HG03558 (cell line): ENCODE results near the gene CNIH4.
A peak's percentile ranks its signal among the peaks of the same experiment; 100 is the strongest.
"Not testable (repeated sequence)": the region's sequence is repeated elsewhere in the genome, so short reads cannot be mapped to it uniquely, and the experiment has no call there.

Experiments
- ATAC-seq: cut with Tn5 transposase; IDR thresholded peaks from one replicate; pipeline ENCODE4 v1.9.1; 2021; ENCODE audit warnings: moderate number of reproducible peaks; ENCODE audit not compliant: unreplicated experiment; ENCODE audit errors: extremely low read depth

The CNIH4 gene

GRCh38 chr1:224356685-224357625, at the start of gene CNIH4:
Gene CNIH4 (plus strand): TSS chr1:224356879. CDS start chr1:224356925, 46 bp downstream.
- peak; percentile 92 for ATAC-seq

GRCh38 chr1:224308064-224308463, 48.6 kb upstream of the CNIH4 start:
- no peak for ATAC-seq

GRCh38 chr1:224311503-224311902, 45.2 kb upstream of the CNIH4 start:
- ATAC-seq, result not testable (repeated sequence)

GRCh38 chr1:224312025-224312424, 44.7 kb upstream of the CNIH4 start:
- ATAC-seq, result no peak

- ATAC-seq, result no peak
Observed at GRCh38 chr1:224317383-224318045, 39.2 kb upstream of the CNIH4 start.

- no peak for ATAC-seq
Observed at GRCh38 chr1:224321706-224322105, 35.0 kb upstream of the CNIH4 start.

GRCh38 chr1:224325959-224326358, 30.7 kb upstream of the CNIH4 start:
- ATAC-seq, result no peak

GRCh38 chr1:224328644-224329043, 28.0 kb upstream of the CNIH4 start:
- no peak for ATAC-seq

- no peak for ATAC-seq
Observed at GRCh38 chr1:224329484-224329841, 27.2 kb upstream of the CNIH4 start.

- peak; percentile 44 for ATAC-seq
Observed at GRCh38 chr1:224329842-224330753, 26.6 kb upstream of the CNIH4 start, which contains the start of gene NVL. Gene NVL (minus strand): TSS chr1:224330172. CDS start chr1:224330127, 45 bp downstream.

- no peak for ATAC-seq
Observed at GRCh38 chr1:224331326-224331725, 25.4 kb upstream of the CNIH4 start.

- ATAC-seq, result no peak
Observed at GRCh38 chr1:224331824-224332223, 24.9 kb upstream of the CNIH4 start.

- ATAC-seq, result peak; percentile 36
Observed at GRCh38 chr1:224333309-224333926, 23.3 kb upstream of the CNIH4 start.

- ATAC-seq, result no peak
Observed at GRCh38 chr1:224333939-224334786, 22.5 kb upstream of the CNIH4 start.

GRCh38 chr1:224338150-224338838, 18.4 kb upstream of the CNIH4 start:
- no peak for ATAC-seq

- ATAC-seq, result no peak
Observed at GRCh38 chr1:224339442-224340033, 17.1 kb upstream of the CNIH4 start.

GRCh38 chr1:224340453-224341384, 16.0 kb upstream of the CNIH4 start:
- ATAC-seq, result not testable (repeated sequence)
